ENCODE measurements around the gene ENDOU.
A peak's percentile ranks its signal among the peaks of the same experiment; 100 is the strongest.

ENDOU gene

GRCh38 chr12:47725091-47725772, at the start of gene ENDOU:
Gene ENDOU, minus strand, starts transcription at chr12:47725490. Its CDS starts 77 bp downstream, at chr12:47725413.
- DNase-seq (ENCODE audit: low spot score), result no peak

GRCh38 chr12:47774663-47775062, 49.4 kb upstream of the ENDOU start:
- no peak for DNase-seq (ENCODE audit: low spot score)

GRCh38 chr12:47773858-47774580, 48.7 kb upstream of the ENDOU start:
- DNase-seq (ENCODE audit: low spot score), result no peak

- peak; percentile 97 for DNase-seq (ENCODE audit: low spot score)
These were observed 48.0 kb upstream of the ENDOU start, which contains the start of gene SLC48A1 for GRCh38 chr12:47773062-47773857. Gene SLC48A1, plus strand, starts transcription at chr12:47773238. Its CDS starts 67 bp downstream, at chr12:47773305.

GRCh38 chr12:47772738-47773061, 47.4 kb upstream of the ENDOU start:
- DNase-seq (ENCODE audit: low spot score), result no peak

- DNase-seq (ENCODE audit: low spot score), result no peak
These were observed 46.9 kb upstream of the ENDOU start for GRCh38 chr12:47772094-47772660.

GRCh38 chr12:47771304-47771703, 46.0 kb upstream of the ENDOU start:
- DNase-seq (ENCODE audit: low spot score), result no peak

- DNase-seq (ENCODE audit: low spot score), result no peak
These were observed 44.9 kb upstream of the ENDOU start for GRCh38 chr12:47770086-47770726.

- no peak for DNase-seq (ENCODE audit: low spot score)
These were observed 44.2 kb upstream of the ENDOU start for GRCh38 chr12:47769234-47770085.

- DNase-seq (ENCODE audit: low spot score), result no peak
These were observed 43.1 kb upstream of the ENDOU start for GRCh38 chr12:47768323-47768811.

- no peak for DNase-seq (ENCODE audit: low spot score)
These were observed 42.0 kb upstream of the ENDOU start for GRCh38 chr12:47767216-47767724.

GRCh38 chr12:47766502-47767215, 41.4 kb upstream of the ENDOU start:
- no peak for DNase-seq (ENCODE audit: low spot score)

GRCh38 chr12:47763481-47764346, 38.4 kb upstream of the ENDOU start:
- DNase-seq (ENCODE audit: low spot score), result no peak

GRCh38 chr12:47762850-47763465, 37.7 kb upstream of the ENDOU start:
- no peak for DNase-seq (ENCODE audit: low spot score)

- DNase-seq (ENCODE audit: low spot score), result peak; percentile 91
These were observed 33.8 kb upstream of the ENDOU start, which contains the start of gene RAPGEF3 for GRCh38 chr12:47758834-47759690. Gene RAPGEF3, minus strand, starts transcription at chr12:47758880. Its CDS starts 324 bp downstream, at chr12:47758556.

- no peak for DNase-seq (ENCODE audit: low spot score)
These were observed 33.2 kb upstream of the ENDOU start for GRCh38 chr12:47758584-47758833.

- no peak for DNase-seq (ENCODE audit: low spot score)
These were observed 32.7 kb upstream of the ENDOU start for GRCh38 chr12:47757840-47758583.
